H1 (cell line): Measurements from ENCODE around the gene DNAJB6. TPM values are rescaled to one million over a fixed set of nuclear protein-coding genes. Genes with fewer than 3 reads are reported as not detected.

Experiments
- CTCF ChIA-PET: fragments of 300-600 bp; sonication (Branson Sonifier 250); formaldehyde crosslinking; loops from one replicate; lab custom pipeline; 2021; ENCODE audit not compliant: partially characterized antibody; lab: Charles Lee
- POLR2A ChIA-PET: fragments of 300-600 bp; sonication (Branson Sonifier 250); formaldehyde crosslinking; loops from one replicate; lab custom pipeline; 2021; ENCODE audit warnings: inconsistent platforms; ENCODE audit not compliant: partially characterized antibody; lab: Charles Lee
- DNase-seq, 2 experiments: peaks; one replicate each; pipeline versions ENCODE4 v3.0.0 to v3.0.0-alpha.2; 2010 to 2022; ENCODE audit warnings: low spot score in 2 of 2, low read depth in 1 of 2, mixed read lengths in 1 of 2
- FAIRE-seq: peaks from 2 replicates; lab custom pipeline; 2011; peaks lifted over from hg19 to GRCh38; lab: Jason Lieb, UNC
- H2AFZ ChIP-seq: 2 replicates; pipeline ENCODE4 v1.8.1; 2012; ENCODE audit warnings: low read length, inconsistent platforms
- H2AK5ac ChIP-seq: 2 replicates; pipeline ENCODE4 v1.6.1; 2013; ENCODE audit warnings: low read depth, low read length
- H2BK120ac ChIP-seq: replicated peaks from 2 replicates; pipeline ENCODE3; 2013; ENCODE audit warnings: low read depth, low read length, inconsistent platforms
- H2BK12ac ChIP-seq: 2 replicates; pipeline ENCODE4 v1.6.1; 2013; ENCODE audit warnings: low read depth, low read length
- H2BK15ac ChIP-seq: 2 replicates; pipeline ENCODE4 v1.6.1; 2013; ENCODE audit warnings: low read length
- H2BK20ac ChIP-seq: 2 replicates; pipeline ENCODE4 v1.6.1; 2013; ENCODE audit warnings: low read length
- H2BK5ac ChIP-seq: 2 replicates; pipeline ENCODE4 v1.6.1; 2013; ENCODE audit warnings: low read depth, low read length
- H3K14ac ChIP-seq: 2 replicates; pipeline ENCODE4 v1.6.1; 2013; ENCODE audit warnings: inconsistent platforms; ENCODE audit not compliant: insufficient read length
- H3K18ac ChIP-seq: 2 replicates; pipeline ENCODE4 v1.6.1; 2013; ENCODE audit warnings: low read length; ENCODE audit errors: extremely low read depth
- H3K23ac ChIP-seq: 2 replicates; pipeline ENCODE4 v1.6.1; 2013; ENCODE audit warnings: inconsistent platforms; ENCODE audit not compliant: insufficient read length
- H3K23me2 ChIP-seq: 2 replicates; pipeline ENCODE4 v1.6.1; 2013; ENCODE audit warnings: low read depth, low read length
- H3K27ac ChIP-seq: 2 replicates; pipeline ENCODE4 v1.6.1; 2011; ENCODE audit warnings: low read depth, low read length, inconsistent platforms
- H3K27me3 ChIP-seq, 4 experiments: replicated peaks in 1 of 4; 1 replicate in 1 of 4; 2 replicates in 3 of 4; pipeline versions ENCODE4 v1.6.1 to v1.8.1; 2011 to 2013; ENCODE audit warnings: low read length in 3 of 4, mild to moderate bottlenecking in 3 of 4, inconsistent platforms in 2 of 4, mixed read lengths in 2 of 4, moderate library complexity in 1 of 4; ENCODE audit not compliant: control insufficient read depth in 3 of 4, insufficient read depth in 3 of 4; ENCODE audit errors: extremely low read depth in 1 of 4
- H3K36me3 ChIP-seq, 4 experiments: 2 replicates each; pipeline versions ENCODE4 v1.6.1 to v1.8.1; 2011 to 2013; ENCODE audit warnings: mild to moderate bottlenecking in 4 of 4, low read length in 3 of 4, moderate library complexity in 2 of 4, control low read depth in 1 of 4, inconsistent platforms in 1 of 4; ENCODE audit not compliant: insufficient read depth in 4 of 4, control insufficient read depth in 2 of 4
- H3K4ac ChIP-seq: replicated peaks from 2 replicates; pipeline ENCODE3; 2013; ENCODE audit warnings: low read length, low read depth, mixed read lengths, inconsistent platforms; ENCODE audit not compliant: insufficient read length
- H3K4me1 ChIP-seq, 4 experiments: replicated peaks in 1 of 4; 1 replicate in 1 of 4; 2 replicates in 3 of 4; pipeline versions ENCODE4 v1.6.1 to v1.8.1; 2011 to 2013; ENCODE audit warnings: low read length in 3 of 4, inconsistent platforms in 2 of 4, mixed read lengths in 1 of 4; ENCODE audit not compliant: insufficient read depth in 4 of 4, control insufficient read depth in 3 of 4
- H3K4me2 ChIP-seq, 2 experiments: 2 replicates each; pipeline versions ENCODE4 v1.6.1 to v1.8.1; 2011 to 2013; ENCODE audit warnings: low read depth in 2 of 2, low read length in 2 of 2, control low read depth in 1 of 2, inconsistent platforms in 1 of 2, mild to moderate bottlenecking in 1 of 2; ENCODE audit not compliant: insufficient read depth in 1 of 2
- H3K4me3 ChIP-seq, 4 experiments: fragments of 200-600, 300-600 bp in 1 of 4; sonication (generic), shearing (Covaris generic), sonication (Bioruptor Twin) in 1 of 4; 2 replicates each; pipeline versions ENCODE4 v1.5.1 to v1.8.1; 2011 to 2016; ENCODE audit warnings: low read length in 4 of 4, low read depth in 3 of 4, control low read depth in 2 of 4, inconsistent platforms in 2 of 4, mild to moderate bottlenecking in 2 of 4, mixed read lengths in 1 of 4, moderate library complexity in 1 of 4; ENCODE audit not compliant: insufficient read depth in 2 of 4; ENCODE audit errors: extremely low read depth in 1 of 4
- H3K56ac ChIP-seq: replicated peaks from 2 replicates; pipeline ENCODE3; 2013; ENCODE audit warnings: low read depth, mild to moderate bottlenecking, mixed read lengths, low read length, inconsistent platforms; ENCODE audit not compliant: insufficient read length
- H3K79me1 ChIP-seq: 2 replicates; pipeline ENCODE4 v1.6.1; 2013; ENCODE audit warnings: low read depth, low read length, control low read depth
- H3K79me2 ChIP-seq, 2 experiments: 2 replicates each; pipeline versions ENCODE4 v1.6.1 to v1.8.1; 2012 to 2013; ENCODE audit warnings: low read length in 2 of 2, mild to moderate bottlenecking in 2 of 2, inconsistent platforms in 1 of 2; ENCODE audit not compliant: insufficient read depth in 2 of 2, control insufficient read depth in 1 of 2
- H3K9ac ChIP-seq, 4 experiments: replicated peaks in 1 of 4; 1 replicate in 1 of 4; 2 replicates in 3 of 4; pipeline versions ENCODE4 v1.6.1 to v1.8.1; 2011 to 2013; ENCODE audit warnings: low read depth in 3 of 4, low read length in 3 of 4, control low read depth in 2 of 4, mild to moderate bottlenecking in 2 of 4, moderate library complexity in 2 of 4, inconsistent platforms in 1 of 4; ENCODE audit errors: extremely low read depth in 1 of 4
- H3K9me3 ChIP-seq, 2 experiments: 2 replicates each; pipeline versions ENCODE4 v1.6.1 to v1.8.1; 2012 to 2013; ENCODE audit warnings: mild to moderate bottlenecking in 2 of 2, moderate library complexity in 2 of 2, control low read depth in 1 of 2, inconsistent platforms in 1 of 2, low read depth in 1 of 2, low read length in 1 of 2, mixed read lengths in 1 of 2; ENCODE audit not compliant: insufficient read depth in 2 of 2
- H4K20me1 ChIP-seq, 2 experiments: replicated peaks in 1 of 2; 2 replicates each; pipeline versions ENCODE3 to v1.8.1; 2011 to 2013; ENCODE audit warnings: inconsistent platforms in 2 of 2, low read length in 2 of 2, mild to moderate bottlenecking in 1 of 2; ENCODE audit not compliant: insufficient read depth in 2 of 2, control insufficient read depth in 1 of 2
- H4K5ac ChIP-seq: 2 replicates; pipeline ENCODE4 v1.6.1; 2013; ENCODE audit warnings: low read length, low read depth, mixed read lengths, inconsistent platforms; ENCODE audit not compliant: insufficient read length
- H4K8ac ChIP-seq: 2 replicates; pipeline ENCODE4 v1.8.0; 2013; ENCODE audit warnings: mild to moderate bottlenecking, moderate library complexity, low read length, inconsistent platforms; ENCODE audit not compliant: insufficient read depth; ENCODE audit errors: extremely low read depth
- H4K91ac ChIP-seq: replicated peaks from 2 replicates; pipeline ENCODE3; 2013; ENCODE audit warnings: low read length, mixed read lengths, inconsistent platforms; ENCODE audit not compliant: insufficient read length
- MAFK ChIP-seq: IDR thresholded peaks from 2 replicates; pipeline ENCODE4 v1.6.1; 2012; ENCODE audit warnings: low read depth, mild to moderate bottlenecking, improper control_type of control experiment, low read length
- NANOG ChIP-seq: IDR thresholded peaks from 2 replicates; pipeline ENCODE4 v1.6.1; 2011; ENCODE audit warnings: low read length, low read depth, mild to moderate bottlenecking, inconsistent platforms; ENCODE audit not compliant: insufficient read depth, poor library complexity, severe bottlenecking
- YY1 ChIP-seq: IDR thresholded peaks from 2 replicates; pipeline ENCODE4 v1.6.1; 2011; ENCODE audit warnings: low read depth, mild to moderate bottlenecking, low read length
- WGBS, 2 experiments: shearing (Covaris generic) in 1 of 2; methylation state at CpG; one replicate each; pipeline versions ENCODE4 v1.1.6 to v1.1.7; 2013 to 2015; ENCODE audit warnings: low lambda C conversion rate in 2 of 2, mixed read lengths in 2 of 2, inconsistent platforms in 1 of 2, low coverage in 1 of 2, missing lambda C conversion rate in 1 of 2; ENCODE audit not compliant: insufficient replicate concordance in 2 of 2, insufficient coverage in 1 of 2, insufficient read length in 1 of 2; ENCODE audit errors: extremely low coverage in 1 of 2, missing lambda C conversion rate in 1 of 2; 5-methylcytosine and 5-hydroxymethylcytosine counted together
- polyA plus RNA-seq, 7 experiments: library from polyadenylated mRNA; depleted of rRNA in 3 of 7; stranded (reverse) in 5 of 7; unstranded in 2 of 7; fragments of >200 nt in 5 of 7; fragments of 200-250 nt in 2 of 7; gene quantifications; 1 replicate in 5 of 7; 2 replicates in 1 of 7; 4 replicates in 1 of 7; pipeline versions ENCODE4 v1.2.1 to v1.2.3, GENCODE V29; 2011 to 2013; ENCODE audit warnings: missing spikeins in 2 of 7, mixed read lengths in 2 of 7
- total RNA-seq: library from RNA; stranded (reverse); fragmentation: NEBNext Ultra II Directional; extraction: Animal tissue kit (Norgen Biotek cat#: 25700); gene quantifications from 2 replicates; pipeline ENCODE4 v1.2.1, GENCODE V29; 2021

The DNAJB6 gene
- total and polyA plus RNA-seq, 2 of the 8 experiments (the other 6 are each of a cell fraction or from before 2014, with no cell fraction given) = 166 to 295 TPM

DNA sequence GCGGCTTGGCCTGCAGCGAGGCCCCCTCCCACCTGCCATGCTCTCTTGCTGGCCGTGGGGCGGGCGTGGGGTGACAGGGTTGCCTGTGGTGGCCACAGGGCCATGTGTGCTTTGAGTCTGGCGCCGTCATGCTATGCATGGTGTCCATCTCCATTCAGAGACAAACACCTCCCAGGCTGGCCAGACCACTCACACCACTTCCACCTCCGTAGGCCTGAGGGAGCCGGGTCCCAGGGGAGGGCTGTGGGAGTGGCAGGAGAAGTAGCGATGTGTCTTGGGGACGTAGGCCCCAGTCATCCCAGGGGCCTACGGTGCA, 65.5 kb downstream of the DNAJB6 start:
- Histone ChIP-seq H3K79me2 (peaks cover 0 to 77% of the 10 kb centered on the region in 2 experiments; a peak in 2 of 4 replicates), H2BK20ac (no peak overlapping the region), H3K4ac (no peak overlapping the region), H2BK15ac (no peak overlapping the region), H4K8ac (peak overlapping the region; percentile 7; the same call in 1 of the 2 replicates), H3K23me2 (no peaks in the 10 kb centered on the region), H3K18ac (no peak overlapping the region), H2BK12ac (no peak overlapping the region), H3K23ac (no peak overlapping the region), H4K5ac (no peak overlapping the region), H4K91ac (no peak overlapping the region), H3K9me3 (no peaks in the 10 kb centered on the region), H3K4me3 (no peak overlapping the region), H3K27ac (no peak overlapping the region), H2AFZ (no peak overlapping the region), H3K9ac (no peak overlapping the region), H3K79me1 (peaks cover 20% of the 10 kb centered on the region; the same call in 1 of the 2 replicates), H3K4me2 (no peak overlapping the region), H4K20me1 (peaks cover 13 to 31% of the 10 kb centered on the region in 2 experiments), H3K36me3 (peaks cover 2 to 41% (median 21%) of the 10 kb centered on the region in 4 experiments), H3K56ac (no peak overlapping the region), H3K14ac (no peak overlapping the region), H2AK5ac (no peak overlapping the region), H3K4me1 (peaks cover 0 to 3% (median 1%) of the 10 kb centered on the region in 4 experiments; a peak in 4 of 7 replicates), H2BK5ac (no peak overlapping the region), H2BK120ac (no peak overlapping the region), H3K27me3 (no peaks in the 10 kb centered on the region)
- no peak for DNase-seq
- WGBS, 2 experiments = 93% methylated on average over 12 of the region's 12 CpGs; no CpG with 5 or more reads in 1 of the 2 experiments
- POLR2A ChIA-PET = no interaction called here
- FAIRE-seq = no peak
- CTCF ChIA-PET = no interaction called here
- TF ChIP-seq MAFK (no peak), NANOG (no peak), YY1 (no peak)
